Stimulated activated memory B cell treated with anti-CD40 and anti-IgM and Interleukin-4, amounts not matched to agents 10 μg/mL and 1 μg/mL and 100 μg/mL, for 72 hours (primary cell): ENCODE results near the gene CAMSAP3.
A peak's percentile ranks its signal among the peaks of the same experiment; 100 is the strongest.

Experiments used
- ATAC-seq: fragments of 150-1000 bp; cut with Tn5 transposase; 2 replicates; pipeline ENCODE4 v1.10.0; 2021
- H3K27ac Mint-ChIP-seq: one replicate; pipeline ENCODE4 v1.8.0; 2022; ENCODE audit warnings: mild to moderate bottlenecking, mixed read lengths
- H3K27me3 Mint-ChIP-seq: one replicate; pipeline ENCODE4 v1.8.0; 2022; ENCODE audit warnings: mixed read lengths
- H3K36me3 Mint-ChIP-seq: one replicate; pipeline ENCODE4 v1.8.0; 2022; ENCODE audit warnings: mixed read lengths
- H3K4me1 Mint-ChIP-seq: one replicate; pipeline ENCODE4 v1.8.0; 2022; ENCODE audit warnings: mixed read lengths
- H3K4me3 Mint-ChIP-seq: one replicate; pipeline ENCODE4 v1.8.0; 2022; ENCODE audit warnings: mild to moderate bottlenecking, moderate library complexity, mixed read lengths
- H3K9me3 Mint-ChIP-seq: one replicate; pipeline ENCODE4 v1.8.0; 2022; ENCODE audit warnings: mixed read lengths

CAMSAP3 gene

GRCh38 chr19:7602240-7602934, 6.7 kb downstream of the CAMSAP3 start:
- H3K27me3 Mint-ChIP-seq = peaks cover 67% of the 10 kb centered on the region
- no peak overlapping the region for H3K4me3 Mint-ChIP-seq
- peaks cover 5% of the 10 kb centered on the region for H3K36me3 Mint-ChIP-seq
- no peak for ATAC-seq
- peaks cover 6% of the 10 kb centered on the region for H3K4me1 Mint-ChIP-seq
- H3K9me3 Mint-ChIP-seq = peaks cover 12% of the 10 kb centered on the region
- no peak overlapping the region for H3K27ac Mint-ChIP-seq

GRCh38 chr19:7602935-7603497, 7.4 kb downstream of the CAMSAP3 start:
- Mint-ChIP-seq H3K4me1 (peaks cover 6% of the 10 kb centered on the region), H3K9me3 (peaks cover 12% of the 10 kb centered on the region), H3K27ac (no peak overlapping the region), H3K4me3 (no peak overlapping the region), H3K27me3 (peaks cover 61% of the 10 kb centered on the region), H3K36me3 (peaks cover 5% of the 10 kb centered on the region)
- ATAC-seq = no peak

GRCh38 chr19:7603919-7604318, 8.3 kb downstream of the CAMSAP3 start:
- Mint-ChIP-seq H3K9me3 (peaks cover 10% of the 10 kb centered on the region), H3K27me3 (peaks cover 52% of the 10 kb centered on the region), H3K4me3 (no peak overlapping the region), H3K27ac (no peak overlapping the region), H3K4me1 (peaks cover 6% of the 10 kb centered on the region), H3K36me3 (peaks cover 5% of the 10 kb centered on the region)
- no peak for ATAC-seq

GRCh38 chr19:7605490-7606222, 10.0 kb downstream of the CAMSAP3 start:
- H3K4me1 Mint-ChIP-seq = peaks cover 6% of the 10 kb centered on the region
- ATAC-seq = peak; percentile 28
- H3K36me3 Mint-ChIP-seq = peaks cover 5% of the 10 kb centered on the region
- no peak overlapping the region for H3K27ac Mint-ChIP-seq
- no peak overlapping the region for H3K4me3 Mint-ChIP-seq
- peaks cover 50% of the 10 kb centered on the region for H3K27me3 Mint-ChIP-seq
- H3K9me3 Mint-ChIP-seq = peaks cover 8% of the 10 kb centered on the region

- no peak overlapping the region for H3K4me3 Mint-ChIP-seq
- H3K4me1 Mint-ChIP-seq = peaks cover 6% of the 10 kb centered on the region
- H3K27ac Mint-ChIP-seq = no peak overlapping the region
- no peak for ATAC-seq
- peaks cover 5% of the 10 kb centered on the region for H3K9me3 Mint-ChIP-seq
- H3K36me3 Mint-ChIP-seq = peaks cover 5% of the 10 kb centered on the region
- peaks cover 50% of the 10 kb centered on the region for H3K27me3 Mint-ChIP-seq
Measured at GRCh38 chr19:7606289-7606688, 10.6 kb downstream of the CAMSAP3 start.

GRCh38 chr19:7607212-7607873, 11.7 kb downstream of the CAMSAP3 start:
- Mint-ChIP-seq H3K27ac (no peak overlapping the region), H3K4me3 (no peak overlapping the region), H3K9me3 (peaks cover 5% of the 10 kb centered on the region), H3K4me1 (peaks cover 6% of the 10 kb centered on the region), H3K27me3 (peaks cover 44% of the 10 kb centered on the region), H3K36me3 (peaks cover 5% of the 10 kb centered on the region)
- ATAC-seq = no peak

- Mint-ChIP-seq H3K9me3 (peaks cover 5% of the 10 kb centered on the region), H3K27ac (no peak overlapping the region), H3K27me3 (peaks cover 37% of the 10 kb centered on the region), H3K4me1 (peaks cover 6% of the 10 kb centered on the region), H3K4me3 (no peak overlapping the region), H3K36me3 (peaks cover 5% of the 10 kb centered on the region)
- ATAC-seq = no peak
Measured at GRCh38 chr19:7607874-7608560, 12.4 kb downstream of the CAMSAP3 start.

GRCh38 chr19:7610491-7611240, 15.0 kb downstream of the CAMSAP3 start:
- Mint-ChIP-seq H3K9me3 (peaks cover 2% of the 10 kb centered on the region), H3K4me1 (peaks cover 2% of the 10 kb centered on the region), H3K36me3 (peaks cover 2% of the 10 kb centered on the region), H3K27me3 (peaks cover 12% of the 10 kb centered on the region), H3K27ac (no peak overlapping the region), H3K4me3 (no peak overlapping the region)
- no peak for ATAC-seq

- Mint-ChIP-seq H3K27me3 (peaks cover 5% of the 10 kb centered on the region), H3K27ac (no peak overlapping the region), H3K9me3 (no peaks in the 10 kb centered on the region), H3K4me1 (no peaks in the 10 kb centered on the region), H3K4me3 (no peak overlapping the region), H3K36me3 (peaks cover 5% of the 10 kb centered on the region)
- no peak for ATAC-seq
Measured at GRCh38 chr19:7611541-7612279, 16.0 kb downstream of the CAMSAP3 start.

GRCh38 chr19:7612282-7613274, 16.9 kb downstream of the CAMSAP3 start:
- no peak overlapping the region for H3K27ac Mint-ChIP-seq
- H3K4me3 Mint-ChIP-seq = no peak overlapping the region
- no peaks in the 10 kb centered on the region for H3K9me3 Mint-ChIP-seq
- H3K36me3 Mint-ChIP-seq = peaks cover 14% of the 10 kb centered on the region
- no peak for ATAC-seq
- no peaks in the 10 kb centered on the region for H3K27me3 Mint-ChIP-seq
- H3K4me1 Mint-ChIP-seq = no peaks in the 10 kb centered on the region

GRCh38 chr19:7614859-7615741, 19.4 kb downstream of the CAMSAP3 start:
- Mint-ChIP-seq H3K4me3 (no peak overlapping the region), H3K27ac (no peak overlapping the region), H3K4me1 (no peaks in the 10 kb centered on the region), H3K9me3 (no peaks in the 10 kb centered on the region), H3K36me3 (peaks cover 38% of the 10 kb centered on the region), H3K27me3 (no peaks in the 10 kb centered on the region)
- no peak for ATAC-seq

GRCh38 chr19:7617172-7617571, 21.5 kb downstream of the CAMSAP3 start:
- no peak for ATAC-seq
- H3K4me3 Mint-ChIP-seq = no peak overlapping the region
- H3K4me1 Mint-ChIP-seq = no peaks in the 10 kb centered on the region
- no peak overlapping the region for H3K27ac Mint-ChIP-seq
- no peaks in the 10 kb centered on the region for H3K27me3 Mint-ChIP-seq
- H3K36me3 Mint-ChIP-seq = peaks cover 57% of the 10 kb centered on the region
- no peaks in the 10 kb centered on the region for H3K9me3 Mint-ChIP-seq
